GM12875 (cell line): ENCODE results near the gene CRYGD.

ENCODE experiments used
- H3K4me3 ChIP-seq: one replicate; pipeline ENCODE4 v1.5.1; 2011; ENCODE audit warnings: low read depth, low read length, control low read depth
- CTCF ChIP-seq: IDR thresholded peaks from 2 replicates; pipeline ENCODE4 v1.5.1; 2011; ENCODE audit warnings: low read depth, mild to moderate bottlenecking, control low read depth, inconsistent platforms, low read length, moderate library complexity, borderline replicate concordance; ENCODE audit not compliant: insufficient read depth

Gene CRYGD

DNA sequence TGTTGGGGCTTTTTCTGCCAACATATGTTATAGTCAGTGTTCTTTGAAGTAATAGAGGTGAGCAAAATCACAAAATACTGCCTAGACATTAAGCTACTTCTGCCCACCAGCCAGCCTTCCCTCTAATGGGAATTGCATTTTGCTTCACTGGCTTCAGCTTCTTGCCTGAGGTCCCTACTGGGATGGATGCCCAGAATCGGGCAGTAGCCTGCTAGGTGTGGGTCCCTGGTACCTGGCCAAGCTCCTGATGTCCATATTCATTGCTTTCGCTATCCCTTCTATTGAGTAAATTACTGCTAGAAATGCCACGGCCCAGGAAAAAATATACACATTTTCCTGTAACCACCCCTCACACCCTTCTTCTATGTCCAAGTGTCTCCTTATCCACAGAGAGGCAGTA, 27.0 kb downstream of the CRYGD start:
- H3K4me3 ChIP-seq = no peak overlapping the region
- no peak for TF ChIP-seq CTCF

DNA sequence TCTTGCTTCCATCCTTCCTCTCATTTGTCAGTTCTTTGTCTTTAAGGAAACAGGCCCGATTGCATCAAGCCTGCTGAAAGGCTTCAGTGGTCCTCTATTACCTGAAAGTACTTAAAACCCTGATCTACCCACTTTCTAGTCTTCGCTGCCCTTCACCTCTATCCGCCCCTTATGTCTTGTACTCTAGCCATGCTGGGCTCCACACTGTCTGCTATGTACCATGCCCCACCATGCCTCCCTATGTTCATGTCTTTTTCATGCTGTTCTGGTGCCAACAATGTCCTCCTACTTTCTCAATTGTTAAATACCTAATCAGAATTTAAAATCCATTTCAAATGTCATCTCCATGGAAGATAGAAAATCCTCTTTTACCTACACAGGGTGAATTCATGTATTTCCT, 28.2 kb downstream of the CRYGD start:
- no peak for TF ChIP-seq CTCF
- H3K4me3 ChIP-seq = no peak overlapping the region

GRCh38 chr2:208093128-208093527, 31.2 kb downstream of the CRYGD start:
- no peak for TF ChIP-seq CTCF
- no peak overlapping the region for H3K4me3 ChIP-seq

DNA sequence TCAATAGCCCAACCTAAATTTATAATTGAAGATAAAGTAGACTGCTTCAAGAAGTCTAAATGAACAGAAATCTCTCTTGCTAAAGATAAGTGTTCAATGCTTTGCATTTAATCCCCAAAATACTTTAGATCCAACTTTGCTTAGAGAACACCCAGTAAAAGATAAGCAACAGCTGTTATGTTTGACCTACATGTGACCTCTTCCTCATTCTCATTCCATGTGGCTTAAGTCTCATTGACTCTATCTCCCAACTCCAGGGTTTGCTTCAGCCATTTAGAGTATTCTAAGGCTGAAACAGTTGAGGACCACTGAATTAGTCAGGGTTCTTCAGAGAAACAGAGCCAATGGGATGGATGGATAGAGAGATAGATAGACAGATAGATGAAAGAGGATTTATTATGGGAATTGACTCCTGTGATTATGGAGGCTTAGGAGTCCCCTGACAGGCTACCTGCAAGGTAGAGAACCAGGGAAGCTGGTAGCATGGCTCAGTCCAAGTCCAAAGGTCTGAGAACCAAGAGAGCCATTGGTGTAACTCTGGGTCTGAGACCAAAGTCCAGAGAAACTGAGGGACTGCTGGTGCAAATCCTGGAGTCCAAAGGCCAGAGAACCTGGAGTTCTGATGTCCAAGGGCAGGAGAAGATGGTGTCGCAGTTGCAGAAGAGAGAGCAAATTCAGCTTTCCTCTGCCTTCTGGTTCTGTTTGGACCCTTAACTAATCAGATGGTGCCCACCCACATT, 32.1 kb downstream of the CRYGD start:
- no peak overlapping the region for H3K4me3 ChIP-seq
- TF ChIP-seq CTCF = no peak

- TF ChIP-seq CTCF = no peak
- H3K4me3 ChIP-seq = no peak overlapping the region
Measured at GRCh38 chr2:208090420-208090819, 33.9 kb downstream of the CRYGD start.

DNA sequence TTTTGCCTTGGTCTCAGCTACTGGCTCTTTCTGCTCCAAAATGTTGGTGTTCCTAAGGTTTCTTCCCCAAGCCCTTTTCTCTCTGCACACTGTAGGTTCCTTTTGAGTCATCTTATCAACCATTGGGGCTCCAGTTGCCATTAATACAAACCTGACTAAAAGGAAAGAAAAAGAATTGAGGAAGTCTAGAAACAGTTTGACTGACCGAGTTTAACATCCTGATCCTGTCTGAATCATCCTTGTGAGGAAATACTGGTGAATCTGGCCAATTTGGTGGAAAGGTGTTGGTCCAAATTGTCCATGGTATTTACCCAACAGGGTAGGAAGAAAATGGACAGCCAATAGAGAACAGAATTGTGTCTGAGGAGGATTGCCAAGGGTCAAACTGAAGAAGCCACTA, 38.3 kb downstream of the CRYGD start:
- H3K4me3 ChIP-seq = no peak overlapping the region
- no peak for TF ChIP-seq CTCF

- no peak for TF ChIP-seq CTCF
- H3K4me3 ChIP-seq = no peak overlapping the region
Measured at GRCh38 chr2:208083807-208084206, 40.5 kb downstream of the CRYGD start.
